Sciatic nerve (tissue), 2 donors: Measurements from ENCODE around the gene TRIM7. TPM values are rescaled to one million over a fixed set of nuclear protein-coding genes. Genes with fewer than 3 reads are reported as not detected.
"Not testable (repeated sequence)": the region's sequence is repeated elsewhere in the genome, so short reads cannot be mapped to it uniquely, and the experiment has no call there.

Source experiments
- ATAC-seq: fragments of 200-7000 bp; cut with Tn5 transposase; one replicate; pipeline ENCODE4 v1.9.1; 2020; ENCODE audit warnings: mild to moderate bottlenecking, moderate library complexity
- DNase-seq: peaks from one replicate; pipeline ENCODE4 v3.0.0-alpha.2; 2020; ENCODE audit warnings: low spot score
- intact Hi-C: fragments of 100-400 bp; cut with DNase I; formaldehyde crosslinking; loops from one replicate; pipeline ENCODE4 v1.14.2; 2022
- total RNA-seq: library from RNA; stranded (reverse); fragmentation: NEBNext Ultra II Directional; extraction: Animal tissue kit (Norgen Biotek cat#: 25700); gene quantifications from one replicate; pipeline ENCODE4 v1.2.1, GENCODE V29; 2021
- donor health status: DM: no; HTN: no; CAD: no.
- donor health status: DM: no; HTN: no; CAD: no.

Gene TRIM7
- total RNA-seq, 1 donor from 2014 or later: 3.2 TPM

DNA sequence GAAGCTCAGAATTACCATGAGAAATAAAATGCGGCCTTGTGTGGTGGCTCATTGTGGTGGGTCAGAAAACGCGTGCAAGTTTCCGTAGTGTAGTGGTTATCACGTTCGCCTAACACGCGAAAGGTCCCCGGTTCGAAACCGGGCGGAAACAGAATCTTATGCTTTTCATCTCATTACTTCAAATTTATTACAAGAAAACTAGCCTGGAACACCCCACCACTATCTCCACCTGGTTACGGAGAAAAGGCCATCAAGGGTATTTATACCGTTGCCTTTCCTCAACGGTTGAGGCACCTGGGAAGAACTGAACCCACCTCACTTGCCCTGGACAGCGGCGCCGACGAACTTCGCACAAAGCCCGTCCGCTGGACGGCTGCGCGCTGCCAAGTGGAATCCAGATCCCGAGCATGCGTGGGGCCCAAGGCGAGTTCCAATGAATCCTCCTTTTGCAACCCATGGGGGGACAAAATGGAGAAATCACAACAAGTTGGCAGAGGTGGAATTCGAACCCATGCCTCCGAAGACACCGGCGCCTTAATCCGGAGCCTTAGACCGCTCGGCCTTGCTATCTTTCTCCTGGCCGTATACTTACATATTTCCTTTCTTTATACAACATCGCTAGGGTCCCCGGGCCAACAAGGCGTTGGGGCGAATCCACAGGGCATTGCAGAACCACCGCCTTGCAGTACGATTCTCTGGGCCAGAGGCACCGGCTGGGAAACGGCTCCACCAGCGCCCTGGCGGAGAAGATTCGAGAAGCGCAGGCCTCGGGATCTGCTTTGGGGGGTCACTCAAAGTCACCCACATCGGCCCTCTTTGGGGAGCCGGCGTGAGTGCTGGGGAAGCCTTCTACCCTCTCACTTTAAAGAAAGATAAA, 40.7 kb downstream of the TRIM7 start:
- intact Hi-C loops: no loop called here
- ATAC-seq (no peak), DNase-seq (no peak)

DNA sequence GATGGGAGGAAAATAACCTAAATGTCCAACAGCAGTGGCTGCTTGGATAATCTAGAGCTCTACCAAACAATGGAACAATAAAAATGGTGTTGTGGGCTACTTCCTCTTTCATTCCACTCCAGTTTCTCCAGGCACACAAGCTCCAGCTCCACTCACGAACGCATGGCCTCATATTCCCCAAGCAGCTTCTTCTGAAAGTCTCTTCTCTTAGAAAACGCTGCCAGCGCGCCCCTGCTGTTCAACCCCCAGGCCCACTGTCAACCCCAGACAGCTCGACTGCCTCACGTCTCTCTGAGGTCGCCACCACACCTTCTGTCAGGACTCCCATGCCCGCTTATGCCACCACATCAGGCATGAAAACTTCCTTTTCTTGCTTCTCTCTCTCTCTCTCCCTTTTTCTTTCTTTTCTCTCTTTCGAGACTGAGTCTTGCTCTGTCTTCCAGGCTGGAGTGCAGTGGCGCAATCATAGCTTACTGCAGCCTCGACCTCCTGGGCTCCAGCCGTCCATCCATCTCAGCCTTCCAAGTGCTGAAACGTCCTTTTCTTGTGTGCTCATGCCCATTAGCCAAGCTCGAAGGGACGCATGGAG, 41.4 kb downstream of the TRIM7 start:
- DNase-seq (no peak), ATAC-seq (no peak)
- intact Hi-C loops: no loop called here

DNA sequence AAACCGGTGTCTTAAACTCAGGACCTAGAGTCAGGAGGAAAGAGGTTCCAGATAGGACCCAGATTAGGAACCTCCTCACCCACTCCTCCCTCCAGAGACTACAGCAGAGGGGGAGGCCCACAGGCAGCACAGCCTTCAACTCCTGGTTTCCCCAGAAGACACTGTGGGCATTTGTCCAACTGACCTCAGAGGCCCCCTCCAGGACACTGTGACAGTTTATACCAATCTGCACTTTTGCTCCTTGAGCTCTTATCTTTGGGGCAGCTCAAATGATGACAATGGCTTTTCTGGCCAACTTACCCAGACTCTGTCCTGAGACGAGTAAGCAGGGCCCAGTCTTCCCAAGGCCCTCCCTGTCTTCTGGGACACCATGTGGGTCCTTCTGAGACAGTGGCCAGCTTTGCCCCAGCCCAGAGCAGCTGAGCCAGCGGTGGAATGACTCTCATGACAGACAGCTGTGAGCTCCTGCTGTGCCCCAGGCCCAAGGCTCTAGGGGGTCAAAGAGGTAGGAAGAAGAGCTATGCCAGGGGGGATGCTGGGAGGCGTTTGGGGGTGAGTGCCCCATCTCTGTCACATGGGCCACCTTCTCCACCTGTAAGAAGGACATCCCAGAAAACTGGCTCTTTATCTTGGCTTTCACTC, 43.3 kb downstream of the TRIM7 start:
- ATAC-seq: no peak
- intact Hi-C loops: no loop called here

DNA sequence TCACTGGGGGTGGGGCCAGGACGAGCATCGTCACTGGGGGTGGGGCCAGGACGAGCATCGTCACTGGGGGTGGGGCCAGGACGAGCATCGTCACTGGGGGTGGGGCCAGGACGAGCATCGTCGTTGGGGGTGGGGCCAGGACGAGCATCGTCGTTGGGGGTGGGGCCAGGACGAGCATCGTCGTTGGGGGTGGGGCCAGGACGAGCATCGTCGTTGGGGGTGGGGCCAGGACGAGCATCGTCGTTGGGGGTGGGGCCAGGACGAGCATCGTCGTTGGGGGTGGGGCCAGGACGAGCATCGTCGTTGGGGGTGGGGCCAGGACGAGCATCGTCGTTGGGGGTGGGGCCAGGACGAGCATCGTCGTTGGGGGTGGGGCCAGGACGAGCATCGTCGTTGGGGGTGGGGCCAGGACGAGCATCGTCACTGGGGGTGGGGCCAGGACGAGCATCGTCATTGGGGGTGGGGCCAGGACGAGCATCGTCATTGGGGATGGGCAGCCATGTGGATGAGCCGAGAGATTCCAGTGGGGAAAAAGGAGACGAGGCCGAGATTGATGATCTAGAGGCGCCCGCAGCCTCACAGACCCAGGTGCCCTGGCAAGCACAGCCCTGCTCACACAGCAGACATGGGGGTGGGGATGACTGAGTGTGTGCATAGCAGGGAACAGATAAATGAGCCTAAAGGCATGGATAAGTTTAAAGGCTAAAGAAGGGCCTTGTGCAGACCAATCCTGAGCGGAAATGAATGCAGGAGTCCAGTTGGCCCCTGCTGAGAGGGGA, 44.1 kb downstream of the TRIM7 start:
- DNase-seq: peak; percentile 70
- peak; percentile 68 for ATAC-seq

More for the DNA sequence above, 43.3 kb downstream of the TRIM7 start:
- DNase-seq: no peak

DNA sequence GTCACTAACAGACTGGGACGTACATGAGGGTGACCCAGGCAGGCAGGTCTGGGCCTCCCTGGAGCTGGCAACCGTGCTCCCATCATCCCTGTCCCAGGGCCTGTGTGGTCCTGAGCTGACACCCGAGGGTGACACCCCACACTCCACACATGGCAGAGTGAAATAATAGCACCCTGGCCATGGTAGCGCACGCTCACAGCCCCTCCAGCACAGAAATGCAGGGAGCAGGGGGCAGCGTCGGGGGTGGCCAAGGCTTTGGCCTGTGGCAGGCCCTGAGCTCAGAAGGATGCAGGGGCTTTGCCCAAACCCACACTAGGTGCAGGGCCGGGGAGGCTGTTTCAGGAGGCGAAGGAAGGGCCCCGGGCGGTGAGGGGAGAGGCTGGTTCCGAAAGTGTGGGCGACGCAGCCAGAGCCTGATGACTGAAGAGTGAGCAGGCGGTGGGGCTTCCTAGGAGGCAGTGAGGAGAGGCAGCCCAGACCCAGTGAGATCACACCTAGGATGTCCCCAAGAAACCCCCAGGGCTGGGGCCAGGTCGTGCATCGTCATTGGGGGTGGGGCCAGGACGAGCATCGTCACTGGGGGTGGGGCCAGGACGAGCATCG, 44.7 kb downstream of the TRIM7 start:
- peak; percentile 86 for ATAC-seq
- peak; percentile 76 for DNase-seq
- intact Hi-C loops: no loop called here

More for the DNA sequence above, 44.1 kb downstream of the TRIM7 start:
- intact Hi-C loops: not testable (repeated sequence)

DNA sequence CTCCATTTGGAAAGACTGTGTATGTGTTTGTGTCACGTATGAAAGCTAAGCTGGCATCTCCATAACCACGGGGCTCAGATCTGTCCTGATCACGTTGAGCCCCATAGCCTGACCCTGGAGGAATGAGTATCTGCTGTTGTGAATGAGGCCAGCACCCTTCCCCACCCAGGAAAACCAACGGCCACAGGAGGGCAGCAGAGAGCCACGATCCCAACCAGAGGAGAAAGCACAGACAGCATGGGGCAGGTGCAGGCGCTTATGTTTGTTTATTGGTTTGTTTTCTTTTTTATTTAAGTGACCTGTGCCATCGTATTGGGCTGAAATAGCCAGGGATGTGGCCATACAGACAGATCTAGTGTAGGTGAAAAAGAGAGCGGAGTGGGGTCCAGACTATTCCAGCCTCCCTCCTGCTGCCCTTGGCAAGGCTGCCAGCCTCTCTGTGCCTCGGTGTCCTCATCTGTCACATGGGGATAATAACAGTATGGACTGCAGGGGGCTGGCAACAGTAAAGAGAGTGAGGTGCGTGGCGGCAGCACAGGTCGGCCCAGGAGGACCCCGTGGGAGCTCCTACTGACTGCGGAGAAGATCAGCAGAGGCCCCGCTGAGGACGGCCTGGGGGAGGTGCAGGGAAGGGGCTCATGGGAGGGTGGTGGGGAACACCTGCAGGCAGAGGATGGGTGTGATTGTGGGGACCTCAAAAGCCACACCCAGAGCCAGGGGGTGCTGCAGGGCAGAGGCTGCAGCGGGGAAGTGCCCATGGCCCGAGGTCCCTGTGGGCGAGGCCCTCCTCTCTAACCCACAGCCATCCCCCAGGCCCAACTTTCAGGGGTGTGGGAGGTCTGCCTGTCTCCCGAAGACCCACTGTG, 45.5 kb downstream of the TRIM7 start:
- DNase-seq (peak; percentile 95), ATAC-seq (peak; percentile 90)
- intact Hi-C loops: no loop called here

DNA sequence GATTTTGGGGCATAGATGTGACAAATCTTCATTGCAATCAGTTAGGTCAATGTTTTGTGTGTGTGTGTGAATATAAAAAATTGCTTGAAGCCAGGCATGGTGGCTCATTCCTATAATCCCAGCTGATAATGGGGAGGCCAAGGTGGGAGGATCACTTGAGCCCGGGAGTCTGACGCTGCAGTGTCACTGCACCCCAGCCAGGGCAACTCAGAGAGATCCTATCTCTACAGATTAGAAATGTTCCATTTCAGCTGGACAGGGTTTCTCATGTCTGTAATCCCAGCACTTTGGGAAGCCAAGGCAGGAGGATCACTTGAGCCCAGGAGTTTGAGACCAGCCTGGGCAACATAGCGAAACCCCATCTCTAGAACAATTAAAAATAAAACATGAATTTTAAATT, 46.1 kb downstream of the TRIM7 start:
- intact Hi-C loops: no loop called here
- ATAC-seq: no peak
- no peak for DNase-seq

DNA sequence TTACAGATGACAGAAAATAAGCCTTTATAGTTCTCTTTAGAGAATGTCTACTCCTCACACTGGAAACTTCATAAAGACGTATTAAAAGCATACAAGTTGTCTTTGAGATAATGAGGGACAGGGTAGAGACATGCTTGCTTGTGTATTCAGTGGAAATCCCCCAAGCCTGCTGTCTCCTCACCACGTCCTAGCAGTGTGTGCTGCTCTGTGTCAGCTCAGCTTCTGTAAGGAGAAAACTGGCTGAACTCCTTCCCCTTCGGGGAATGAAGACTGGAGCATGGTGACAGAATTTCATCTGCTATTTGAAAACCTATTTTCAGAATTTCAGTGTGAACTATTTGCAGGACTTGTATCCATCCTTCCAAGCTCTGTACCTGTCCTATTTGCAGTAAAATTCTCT, 48.2 kb downstream of the TRIM7 start:
- DNase-seq (no peak), ATAC-seq (no peak)
- intact Hi-C loops: no loop called here

DNA sequence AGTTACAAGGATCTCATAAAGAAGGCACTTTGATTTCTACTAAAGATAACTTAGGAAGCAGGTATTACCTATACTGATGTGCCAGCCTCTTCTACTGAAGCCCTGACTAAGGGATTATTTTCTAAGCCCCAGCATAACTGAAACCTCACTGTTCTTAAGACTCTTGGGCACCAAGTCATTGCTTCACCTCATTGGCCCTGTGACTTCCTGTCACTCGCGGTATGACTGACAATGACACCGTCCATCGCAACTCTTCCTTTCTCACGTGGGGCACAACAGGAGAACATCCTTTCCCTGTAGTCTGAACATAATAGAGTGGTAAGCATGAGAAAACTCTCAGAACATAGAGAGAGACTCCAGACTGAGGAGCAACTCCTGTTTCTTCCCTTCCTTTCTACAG, 51.2 kb downstream of the TRIM7 start:
- ATAC-seq: no peak
- intact Hi-C loops: no loop called here
- no peak for DNase-seq

DNA sequence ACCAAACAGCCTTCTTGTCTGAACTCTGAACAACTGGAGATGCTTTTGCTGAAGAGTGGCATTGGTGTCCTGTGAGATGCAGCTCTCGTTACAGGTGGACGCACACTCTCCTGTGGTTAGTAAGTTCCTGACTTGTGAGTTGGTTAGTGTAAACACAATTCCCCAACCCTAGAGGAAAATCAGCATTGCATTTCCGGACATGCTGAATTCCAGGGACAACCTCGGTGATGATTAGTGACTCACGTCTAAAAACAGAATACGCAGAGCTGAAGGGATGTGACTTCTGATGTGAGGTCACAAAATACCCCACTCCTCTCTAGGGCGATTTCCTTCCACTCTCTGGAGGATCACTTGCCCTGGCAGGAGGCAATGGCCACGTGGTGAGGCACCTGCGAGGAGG, 52.6 kb downstream of the TRIM7 start:
- no peak for ATAC-seq
- intact Hi-C loops: no loop called here
- DNase-seq: no peak

DNA sequence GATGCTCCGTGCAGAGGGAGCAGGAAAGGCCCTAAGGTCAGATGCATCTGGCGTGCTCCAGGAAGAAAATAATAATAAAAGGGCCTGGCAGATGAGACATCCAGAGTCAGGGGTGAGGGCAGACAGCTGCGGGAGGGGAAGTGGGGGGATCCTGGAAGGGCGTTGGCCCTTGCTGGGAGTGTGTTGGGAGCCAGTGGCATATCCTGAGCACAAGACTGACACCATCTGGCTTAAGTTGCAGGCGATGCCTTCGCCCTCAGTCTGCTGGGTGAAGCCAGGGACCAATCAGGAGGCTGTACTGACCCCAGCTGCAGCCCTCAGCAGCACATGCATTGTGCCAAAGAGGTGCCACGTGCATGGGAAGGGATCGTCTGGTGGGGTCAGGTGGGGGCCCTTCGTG, 53.9 kb downstream of the TRIM7 start:
- ATAC-seq: no peak
- intact Hi-C loops: no loop called here
- DNase-seq: no peak

DNA sequence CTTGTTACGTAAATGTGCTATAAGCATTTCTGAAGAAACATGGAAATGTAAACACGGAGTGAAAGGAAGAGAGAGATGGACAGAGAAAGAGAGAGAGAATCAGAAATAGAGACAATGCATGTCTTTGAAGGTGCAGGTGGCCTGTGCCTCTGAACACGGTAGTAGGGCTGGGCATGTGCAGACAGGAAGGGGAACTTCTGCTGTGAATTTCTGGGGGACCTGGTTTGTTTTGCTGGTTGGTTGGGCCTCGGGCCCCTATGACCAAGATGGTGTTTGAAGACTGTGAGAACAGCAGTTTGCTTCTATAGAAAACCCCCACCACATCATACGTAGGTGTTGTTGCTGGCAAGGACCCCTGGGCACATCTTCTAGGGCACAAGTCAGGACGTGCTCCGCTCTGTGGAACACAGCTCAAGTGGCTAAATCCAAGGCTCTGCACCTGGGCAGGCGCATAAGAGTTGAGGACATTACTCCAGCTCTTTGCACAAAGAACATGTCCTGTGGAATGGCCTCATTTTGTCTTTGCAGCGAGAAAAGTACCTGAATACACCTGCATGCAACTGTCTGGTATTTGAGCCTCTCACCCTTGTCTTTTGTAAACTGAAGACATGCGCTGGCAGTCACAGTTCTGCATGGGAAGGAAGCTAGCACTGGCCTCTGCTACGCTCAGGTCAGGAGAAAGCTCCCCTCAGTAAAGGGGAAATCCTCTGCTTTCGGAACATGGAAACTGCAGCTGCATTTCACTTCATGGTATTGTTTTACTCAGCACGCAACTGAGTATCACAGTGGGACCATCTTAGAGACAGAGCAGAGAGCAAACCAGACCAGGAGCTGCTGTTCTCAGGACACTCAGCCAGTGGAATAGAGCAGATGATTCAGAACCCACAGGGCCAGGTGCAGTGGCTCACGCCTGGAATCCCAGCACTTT, 54.9 kb downstream of the TRIM7 start:
- intact Hi-C loops: no loop called here
- DNase-seq (no peak), ATAC-seq (no peak)

DNA sequence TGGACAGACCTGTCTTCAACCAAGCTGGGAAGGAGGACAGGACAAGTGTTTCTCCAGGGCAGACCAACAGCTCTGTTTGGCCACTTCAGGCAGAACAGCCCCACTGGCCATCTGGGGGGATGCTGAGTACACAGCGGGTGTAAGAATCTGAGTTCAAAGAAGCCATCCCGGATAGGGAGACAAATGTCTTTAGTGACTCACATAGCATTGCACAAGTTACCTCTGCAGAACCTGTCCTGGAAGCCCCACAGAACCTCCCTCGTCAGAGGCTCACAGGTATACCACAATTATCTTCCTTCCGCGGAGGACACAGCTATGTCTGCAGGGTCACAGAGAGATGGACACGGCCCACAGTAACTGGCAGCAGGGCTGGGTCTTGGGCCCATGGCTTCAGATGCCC, 55.6 kb downstream of the TRIM7 start:
- no peak for DNase-seq
- no peak for ATAC-seq
- intact Hi-C loops: no loop called here

DNA sequence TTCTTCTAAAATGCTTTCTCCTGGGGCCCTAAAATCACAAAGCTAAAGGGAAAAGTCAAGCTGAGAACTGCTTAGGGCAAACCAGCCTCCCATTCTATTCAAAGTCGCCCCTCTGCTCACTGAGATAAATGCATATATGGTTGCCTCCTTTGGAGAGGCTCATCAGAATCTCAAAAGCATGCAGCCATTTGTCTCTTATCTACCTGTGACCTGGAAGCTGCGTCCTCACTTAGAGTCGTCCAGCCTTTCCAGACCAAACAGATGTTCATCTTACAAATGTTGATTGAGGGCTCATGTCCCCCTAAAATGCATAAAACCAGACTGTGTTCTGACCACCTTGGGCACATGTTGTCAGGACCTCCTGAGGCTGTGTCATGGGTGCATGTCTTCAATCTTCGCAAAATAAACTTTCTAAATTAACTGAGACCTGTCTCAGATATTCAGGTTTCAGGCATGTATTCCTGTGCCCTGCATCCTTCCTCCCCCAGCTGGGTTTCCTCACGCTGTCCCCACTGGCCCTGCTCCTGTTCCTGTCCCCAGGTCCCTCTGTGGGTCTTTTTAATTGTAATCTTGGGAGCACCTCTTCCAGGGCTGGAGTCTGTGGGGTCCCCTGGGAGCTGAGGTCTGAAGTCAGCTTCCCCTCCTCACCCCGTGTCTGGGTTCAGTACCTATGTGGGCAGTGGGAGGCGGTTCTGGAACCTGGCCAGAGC, 57.9 kb downstream of the TRIM7 start, which contains the start of gene OR2V2:
TSS of gene OR2V2 (plus strand) at position 660 of the 710 bp plus-strand sequence. CDS start 7,357 bp downstream, outside the sequence.
- intact Hi-C loops, ATAC-seq, DNase-seq: not testable (repeated sequence)

DNA sequence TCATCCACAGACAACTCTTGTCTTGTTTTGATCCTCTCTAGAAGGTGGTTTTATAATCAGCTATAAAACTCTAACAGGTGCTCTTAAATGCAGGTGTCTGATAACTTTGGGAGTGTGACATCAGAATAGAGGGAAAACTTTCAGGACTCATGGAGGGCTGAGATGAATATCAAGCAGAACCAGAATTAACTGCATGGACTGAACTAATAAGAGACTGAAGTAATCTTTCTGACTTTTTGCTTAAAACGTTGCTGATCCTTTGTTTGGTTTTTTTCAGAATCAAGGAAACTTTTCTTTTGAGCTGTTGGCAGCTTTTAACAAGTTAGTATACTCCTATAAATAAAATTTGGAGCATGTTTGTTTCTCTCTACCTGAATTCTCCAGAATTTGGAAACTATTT, 59.9 kb downstream of the TRIM7 start:
- no peak for DNase-seq
- no peak for ATAC-seq
- intact Hi-C loops: no loop called here
